ENCODE data around the gene S1PR2.

DNA sequence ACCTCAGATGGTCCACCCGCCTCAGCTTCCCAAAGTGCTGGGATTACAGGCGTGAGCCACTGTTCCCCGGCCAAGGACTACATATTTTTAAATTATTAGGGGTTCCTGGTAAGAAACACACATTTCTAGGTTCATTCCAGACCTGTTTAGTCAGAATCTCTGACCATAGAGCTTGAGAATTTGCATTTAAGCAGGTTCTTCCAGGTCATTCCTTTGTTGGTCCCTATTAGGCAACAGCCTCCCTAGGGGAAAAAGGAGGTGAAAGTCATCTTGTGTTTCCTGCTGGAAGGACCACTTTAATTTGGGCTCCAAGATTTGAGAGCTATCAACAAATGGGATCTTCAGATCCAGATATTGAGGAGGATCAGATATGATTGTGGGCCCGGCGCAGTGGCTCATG is 16.3 kb downstream of the S1PR2 start:
- TF ChIP-seq, protein P1, sequence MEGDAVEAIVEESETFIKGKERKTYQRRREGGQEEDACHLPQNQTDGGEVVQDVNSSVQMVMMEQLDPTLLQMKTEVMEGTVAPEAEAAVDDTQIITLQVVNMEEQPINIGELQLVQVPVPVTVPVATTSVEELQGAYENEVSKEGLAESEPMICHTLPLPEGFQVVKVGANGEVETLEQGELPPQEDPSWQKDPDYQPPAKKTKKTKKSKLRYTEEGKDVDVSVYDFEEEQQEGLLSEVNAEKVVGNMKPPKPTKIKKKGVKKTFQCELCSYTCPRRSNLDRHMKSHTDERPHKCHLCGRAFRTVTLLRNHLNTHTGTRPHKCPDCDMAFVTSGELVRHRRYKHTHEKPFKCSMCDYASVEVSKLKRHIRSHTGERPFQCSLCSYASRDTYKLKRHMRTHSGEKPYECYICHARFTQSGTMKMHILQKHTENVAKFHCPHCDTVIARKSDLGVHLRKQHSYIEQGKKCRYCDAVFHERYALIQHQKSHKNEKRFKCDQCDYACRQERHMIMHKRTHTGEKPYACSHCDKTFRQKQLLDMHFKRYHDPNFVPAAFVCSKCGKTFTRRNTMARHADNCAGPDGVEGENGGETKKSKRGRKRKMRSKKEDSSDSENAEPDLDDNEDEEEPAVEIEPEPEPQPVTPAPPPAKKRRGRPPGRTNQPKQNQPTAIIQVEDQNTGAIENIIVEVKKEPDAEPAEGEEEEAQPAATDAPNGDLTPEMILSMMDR (IDR thresholded peaks at IDR 0.05) = no peak
- TF ChIP-seq POLR2AphosphoS5 (IDR thresholded peaks at IDR 0.05) (no peak), POLR2A (IDR thresholded peaks at IDR 0.05) (no peak)
